ENCODE measurements around the gene STK17B.

- TF ChIP-seq CTCF (IDR thresholded peaks at IDR 0.05) (no peak), POLR2A (IDR thresholded peaks at IDR 0.05) (no peak), POLR2AphosphoS5 (IDR thresholded peaks at IDR 0.05) (no peak), EP300 (IDR thresholded peaks at IDR 0.05) (no peak)
Observed at GRCh38 chr2:196171946-196172345, 568 bp upstream of the STK17B start.

Measured in gastroesophageal sphincter (tissue), 3 donors.